Breast epithelium (tissue), 3 donors: Measurements from ENCODE around the gene NTRK3.

ENCODE experiments used
- POLR2A ChIP-seq: fragments of 450-650 bp; IDR thresholded peaks from one replicate; pipeline ENCODE4 v1.6.1; 2016; ENCODE audit warnings: antibody characterized with exemption, mild to moderate bottlenecking, moderate library complexity
- POLR2AphosphoS5 ChIP-seq, 3 donors: sonication (generic); formaldehyde crosslinking; IDR thresholded peaks; one replicate each; pipeline ENCODE4 v1.6.1; 2017; ENCODE audit warnings: antibody characterized with exemption in 3 of 3

- TF ChIP-seq POLR2A (no peak), POLR2AphosphoS5 (IDR thresholded peaks at IDR 0.05) (no peak)
Measured at GRCh38 chr15:88177451-88177850, 79.1 kb downstream of the NTRK3 start.
